Measurements from ENCODE around the gene JUNB. TPM values are rescaled to one million over a fixed set of nuclear protein-coding genes. Genes with fewer than 3 reads are reported as not detected.

Gene JUNB
- total RNA-seq, 3 donors from 2014 or later: 108 to 581 (median 320) TPM

DNA sequence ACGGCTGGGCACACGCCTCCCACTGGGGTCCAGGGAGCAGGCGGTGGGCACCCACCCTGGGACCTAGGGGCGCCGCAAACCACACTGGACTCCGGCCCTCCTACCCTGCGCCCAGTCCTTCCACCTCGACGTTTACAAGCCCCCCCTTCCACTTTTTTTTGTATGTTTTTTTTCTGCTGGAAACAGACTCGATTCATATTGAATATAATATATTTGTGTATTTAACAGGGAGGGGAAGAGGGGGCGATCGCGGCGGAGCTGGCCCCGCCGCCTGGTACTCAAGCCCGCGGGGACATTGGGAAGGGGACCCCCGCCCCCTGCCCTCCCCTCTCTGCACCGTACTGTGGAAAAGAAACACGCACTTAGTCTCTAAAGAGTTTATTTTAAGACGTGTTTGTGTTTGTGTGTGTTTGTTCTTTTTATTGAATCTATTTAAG is 1.6 kb downstream of the JUNB start:
- TF ChIP-seq POLR2A (IDR thresholded peaks at IDR 0.05) (no peak), POLR2AphosphoS5 (IDR thresholded peaks at IDR 0.05) (peak in 1 of 3 donors; percentile 90)
- TF ChIP-seq, protein P1, sequence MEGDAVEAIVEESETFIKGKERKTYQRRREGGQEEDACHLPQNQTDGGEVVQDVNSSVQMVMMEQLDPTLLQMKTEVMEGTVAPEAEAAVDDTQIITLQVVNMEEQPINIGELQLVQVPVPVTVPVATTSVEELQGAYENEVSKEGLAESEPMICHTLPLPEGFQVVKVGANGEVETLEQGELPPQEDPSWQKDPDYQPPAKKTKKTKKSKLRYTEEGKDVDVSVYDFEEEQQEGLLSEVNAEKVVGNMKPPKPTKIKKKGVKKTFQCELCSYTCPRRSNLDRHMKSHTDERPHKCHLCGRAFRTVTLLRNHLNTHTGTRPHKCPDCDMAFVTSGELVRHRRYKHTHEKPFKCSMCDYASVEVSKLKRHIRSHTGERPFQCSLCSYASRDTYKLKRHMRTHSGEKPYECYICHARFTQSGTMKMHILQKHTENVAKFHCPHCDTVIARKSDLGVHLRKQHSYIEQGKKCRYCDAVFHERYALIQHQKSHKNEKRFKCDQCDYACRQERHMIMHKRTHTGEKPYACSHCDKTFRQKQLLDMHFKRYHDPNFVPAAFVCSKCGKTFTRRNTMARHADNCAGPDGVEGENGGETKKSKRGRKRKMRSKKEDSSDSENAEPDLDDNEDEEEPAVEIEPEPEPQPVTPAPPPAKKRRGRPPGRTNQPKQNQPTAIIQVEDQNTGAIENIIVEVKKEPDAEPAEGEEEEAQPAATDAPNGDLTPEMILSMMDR (IDR thresholded peaks at IDR 0.05): peak in 1 of 3 donors; percentile 15
- peak overlapping the region; percentile 92 to 100 (median 95) for H3K4me3 ChIP-seq
- H3K4me1 ChIP-seq: peaks cover 6 to 25% of the 10 kb centered on the region in 2 donors
- intact Hi-C loops (cut with DNase I; ENCODE audit: low total_unique reads): no loop called here
- no peaks in the 10 kb centered on the region for H3K36me3 ChIP-seq
- H3K27me3 ChIP-seq: no peaks in the 10 kb centered on the region
- H3K9me3 ChIP-seq: no peaks in the 10 kb centered on the region
- no peak for DNase-seq (ENCODE audit: low spot score in 2 of 2)
- H3K27ac ChIP-seq: peak overlapping the region; percentile 98 to 100

DNA sequence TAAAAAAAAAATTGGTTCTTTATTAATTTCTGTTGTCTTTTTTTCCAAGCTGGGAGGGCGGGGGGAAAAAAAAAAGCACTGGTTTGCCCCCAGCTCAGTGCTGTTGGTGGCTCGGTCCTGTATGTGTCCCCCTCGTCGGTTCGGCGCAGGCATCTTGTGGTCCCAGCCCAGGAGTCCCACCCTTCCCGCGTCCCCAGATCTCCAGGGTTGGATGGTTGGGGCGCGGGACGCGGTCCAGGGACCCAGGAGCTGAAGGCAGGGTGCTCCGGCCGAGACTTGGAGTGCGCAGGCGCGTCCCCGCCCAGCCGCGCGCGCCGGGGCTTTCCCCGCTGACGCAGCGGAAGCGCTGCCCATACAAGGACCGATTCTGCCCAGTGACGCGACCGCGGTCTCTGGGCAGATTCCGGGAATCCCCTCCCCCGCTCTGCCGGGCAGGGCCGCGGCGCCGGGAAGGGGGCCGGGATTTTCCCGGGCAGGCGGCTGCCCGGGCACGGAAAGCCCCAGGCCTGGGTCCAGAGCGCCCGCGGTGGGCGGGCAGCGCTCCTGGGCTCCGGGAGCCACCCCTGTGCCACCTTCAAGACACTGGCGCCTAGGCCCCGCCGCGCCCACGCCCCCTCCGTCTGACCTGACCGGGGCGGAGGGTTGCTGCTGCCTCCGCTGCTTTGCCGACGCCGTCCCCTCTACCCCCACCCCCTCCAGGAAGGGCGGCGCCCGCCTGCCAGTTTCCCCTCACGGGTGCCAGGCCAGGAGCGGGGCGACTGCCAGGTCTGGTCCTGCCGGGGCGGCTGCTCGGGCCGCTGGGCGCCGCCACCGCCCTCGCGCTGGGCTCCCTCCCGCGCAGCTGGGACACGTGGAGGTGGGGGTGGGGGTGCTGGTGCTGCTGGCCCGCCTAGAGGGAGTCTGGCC is 2.3 kb downstream of the JUNB start:
- Histone ChIP-seq H3K36me3 (no peaks in the 10 kb centered on the region), H3K27ac (peak overlapping the region; percentile 98 to 100), H3K4me1 (peaks cover 6 to 19% of the 10 kb centered on the region in 2 donors), H3K4me3 (peak overlapping the region; percentile 92 to 100 (median 95)), H3K27me3 (no peaks in the 10 kb centered on the region), H3K9me3 (no peaks in the 10 kb centered on the region)
- intact Hi-C loops (cut with DNase I; ENCODE audit: low total_unique reads): no loop called here
- TF ChIP-seq POLR2AphosphoS5 (IDR thresholded peaks at IDR 0.05): peak; percentile 88 to 99 (median 96)
- peak; percentile 82 for TF ChIP-seq POLR2A (IDR thresholded peaks at IDR 0.05)
- TF ChIP-seq, protein P1 (IDR thresholded peaks at IDR 0.05): peak in 1 of 3 donors; percentile 7
- peak; percentile 93 to 94 for DNase-seq (ENCODE audit: low spot score in 2 of 2)

DNA sequence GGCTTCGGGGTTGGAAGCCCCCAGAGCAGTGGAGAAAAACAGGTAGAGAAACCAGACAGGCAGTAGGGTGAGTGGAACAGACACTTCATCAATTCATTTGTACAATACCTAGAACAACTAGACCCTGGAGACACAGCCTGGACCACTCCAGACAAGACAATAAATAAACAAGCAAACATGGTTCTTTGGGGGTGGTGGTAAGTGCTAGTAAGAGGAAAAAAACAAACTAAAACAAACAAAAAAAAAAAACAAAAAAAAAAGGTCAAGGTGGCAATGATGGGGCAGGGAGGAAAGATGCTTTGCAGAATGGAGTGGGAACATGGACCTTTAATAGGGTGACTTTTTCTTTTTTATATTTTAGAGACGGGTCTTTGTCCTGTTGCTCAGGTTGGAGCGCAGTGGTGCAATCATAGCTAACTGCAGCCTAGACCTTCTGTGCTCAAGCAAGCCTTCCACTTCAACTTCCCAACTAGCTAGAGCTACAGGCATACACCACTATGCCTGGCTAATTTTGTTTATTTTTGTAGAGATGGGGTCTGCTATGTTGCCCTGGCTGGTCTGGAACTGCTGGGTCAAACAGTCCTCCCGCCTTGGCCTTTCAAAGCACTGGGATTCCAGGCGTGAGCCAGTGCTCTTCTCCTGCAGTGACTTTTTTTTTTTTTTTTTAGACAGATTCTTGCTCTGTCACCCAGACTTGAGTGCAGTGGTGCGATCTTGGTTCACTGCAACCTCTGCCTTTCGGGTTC is 3.1 kb downstream of the JUNB start:
- intact Hi-C loops (cut with DNase I; ENCODE audit: low total_unique reads): no loop called here
- peak overlapping the region; percentile 98 to 100 for H3K27ac ChIP-seq
- peak in 1 of 3 donors; percentile 45 for TF ChIP-seq POLR2AphosphoS5 (IDR thresholded peaks at IDR 0.05)
- no peak for TF ChIP-seq POLR2A (IDR thresholded peaks at IDR 0.05)
- peaks cover 5 to 10% of the 10 kb centered on the region in 2 donors for H3K4me1 ChIP-seq
- peak overlapping the region; percentile 92 to 100 (median 95) for H3K4me3 ChIP-seq
- H3K9me3 ChIP-seq: no peaks in the 10 kb centered on the region
- H3K27me3 ChIP-seq: no peaks in the 10 kb centered on the region
- no peaks in the 10 kb centered on the region for H3K36me3 ChIP-seq
- no peak for DNase-seq (ENCODE audit: low spot score in 2 of 2)

DNA sequence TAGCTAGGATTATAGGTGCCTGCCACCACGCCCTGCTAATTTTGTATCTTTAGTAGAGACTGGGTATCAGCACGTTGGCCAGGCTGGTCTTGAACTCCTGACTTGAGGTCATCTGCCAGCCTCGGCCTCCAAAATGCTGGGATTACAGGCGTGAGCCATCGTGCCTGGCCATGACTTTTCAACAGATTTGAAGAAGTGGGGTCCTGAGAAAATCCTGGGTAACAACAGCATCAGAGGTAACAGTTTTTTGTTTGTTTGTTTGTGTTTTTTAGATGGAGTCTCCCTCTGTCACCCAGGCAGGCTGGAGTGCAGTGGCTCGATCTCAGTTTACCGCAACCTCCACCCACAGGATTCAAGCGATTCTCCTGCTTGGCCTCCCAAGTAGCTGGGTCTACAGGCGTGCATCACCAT is 3.7 kb downstream of the JUNB start:
- Histone ChIP-seq H3K4me3 (no peak overlapping the region), H3K36me3 (no peaks in the 10 kb centered on the region), H3K27ac (peak overlapping the region; percentile 40 to 98), H3K27me3 (no peaks in the 10 kb centered on the region), H3K9me3 (no peaks in the 10 kb centered on the region), H3K4me1 (peaks cover 0 to 10% of the 10 kb centered on the region in 2 donors)
- DNase-seq (ENCODE audit: low spot score in 2 of 2): no peak
- intact Hi-C loops (cut with DNase I; ENCODE audit: low total_unique reads): no loop called here
- TF ChIP-seq, protein P1 (IDR thresholded peaks at IDR 0.05): no peak
- TF ChIP-seq POLR2AphosphoS5 (IDR thresholded peaks at IDR 0.05): no peak
- no peak for TF ChIP-seq POLR2A (IDR thresholded peaks at IDR 0.05)

DNA sequence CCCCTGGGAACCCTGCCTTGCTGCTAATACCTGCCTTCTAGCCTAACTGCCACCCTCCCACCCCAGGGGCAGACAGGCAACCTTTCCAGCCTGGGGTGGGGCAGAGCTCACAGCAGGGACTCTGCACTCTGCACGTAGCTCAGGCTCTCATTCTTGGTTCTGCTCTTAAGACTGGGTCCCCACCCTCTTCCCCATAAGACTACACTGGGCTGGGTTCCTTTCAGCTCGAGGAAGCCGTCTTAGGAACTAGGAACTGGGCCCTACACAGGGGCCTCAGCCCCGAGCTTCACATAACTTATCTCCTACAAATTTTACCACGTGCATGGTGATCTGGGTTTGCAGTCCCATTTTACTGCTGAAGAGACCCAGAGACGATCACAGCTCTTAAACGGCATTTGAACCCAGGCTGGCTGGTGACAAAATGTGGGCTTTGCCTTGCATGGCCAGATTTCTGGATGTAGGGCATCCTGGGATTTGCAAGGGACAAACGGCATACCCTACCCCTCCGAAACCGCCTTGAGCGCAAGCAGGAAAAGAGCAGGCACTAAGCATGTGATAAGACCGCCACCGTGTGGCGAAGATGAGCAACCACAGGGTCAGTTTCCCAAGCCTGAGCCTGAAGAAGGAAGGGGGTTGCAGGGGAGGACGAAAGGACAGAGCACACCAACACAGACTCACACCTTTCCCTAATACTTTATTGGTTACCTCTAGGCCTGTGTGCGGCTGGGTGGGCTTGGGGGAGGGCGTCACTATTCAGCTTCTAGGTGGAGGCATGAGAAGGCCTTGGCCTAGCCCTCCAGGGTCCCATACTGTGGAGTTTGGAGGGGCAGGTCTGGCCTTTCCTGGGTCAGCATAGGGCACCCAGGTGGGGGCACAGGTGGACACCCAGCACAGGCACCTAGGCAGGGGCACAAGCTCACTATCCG is 5.1 kb downstream of the JUNB start:
- H3K27ac ChIP-seq: peak overlapping the region; percentile 1 to 64
- H3K9me3 ChIP-seq: no peaks in the 10 kb centered on the region
- H3K27me3 ChIP-seq: no peaks in the 10 kb centered on the region
- intact Hi-C loops (cut with DNase I; ENCODE audit: low total_unique reads): no loop called here
- peak in 1 of 2 donors; percentile 61 for DNase-seq (ENCODE audit: low spot score in 2 of 2)
- TF ChIP-seq, protein P1 (IDR thresholded peaks at IDR 0.05): peak; percentile 97 to 99 (median 99)
- peak; percentile 26 for TF ChIP-seq POLR2A (IDR thresholded peaks at IDR 0.05)
- TF ChIP-seq POLR2AphosphoS5 (IDR thresholded peaks at IDR 0.05): peak; percentile 68 to 93 (median 72)
- no peaks in the 10 kb centered on the region for H3K36me3 ChIP-seq
- H3K4me1 ChIP-seq: peaks cover 0 to 17% of the 10 kb centered on the region in 2 donors
- peak overlapping the region in 1 of 3 donors; percentile 6 for H3K4me3 ChIP-seq

Measured in breast epithelium (tissue), 4 donors.